BJ (cell line): ENCODE measurements around the gene PRPS1. TPM values are rescaled to one million over a fixed set of nuclear protein-coding genes. Genes with fewer than 3 reads are reported as not detected.
"Not testable (repeated sequence)": the region's sequence is repeated elsewhere in the genome, so short reads cannot be mapped to it uniquely, and the experiment has no call there.

Source experiments
- CTCF ChIA-PET: fragments of 350-600 bp; formaldehyde crosslinking; extraction: SDS; loops from one replicate; lab custom pipeline; 2021; ENCODE audit warnings: antibody characterized with exemption, inconsistent platforms; lab: Yijun Ruan, JAX
- POLR2A ChIA-PET: fragments of 300-600 bp; sonication (Branson Sonifier 250); formaldehyde crosslinking; extraction: SDS; loops from one replicate; lab custom pipeline; 2021; ENCODE audit warnings: antibody characterized with exemption; lab: Charles Lee
- DNase-seq: peaks from one replicate; pipeline ENCODE4 v3.0.0-alpha.2; 2011; ENCODE audit warnings: low read depth
- H3K27me3 ChIP-seq: 2 replicates; pipeline ENCODE4 v1.6.0; 2011; ENCODE audit warnings: low read length; ENCODE audit not compliant: control insufficient read depth, insufficient read depth
- H3K36me3 ChIP-seq: 2 replicates; pipeline ENCODE4 v1.5.1; 2011; ENCODE audit warnings: low read length; ENCODE audit not compliant: control insufficient read depth, insufficient read depth
- H3K4me3 ChIP-seq: 2 replicates; pipeline ENCODE4 v1.5.1; 2011; ENCODE audit warnings: low read depth, mild to moderate bottlenecking, control low read depth, low read length
- polyA plus RNA-seq: library from polyadenylated mRNA; depleted of rRNA; stranded (reverse); fragments of >200 nt; gene quantifications from 2 replicates; pipeline ENCODE4 v1.2.3, GENCODE V29; 2011
- TF ChIP-seq, protein P1 (sequence below): IDR thresholded peaks from 2 replicates; pipeline ENCODE4 v1.5.1; 2011; ENCODE audit warnings: low read depth, mild to moderate bottlenecking, control low read depth, inconsistent platforms, low read length, moderate library complexity; ENCODE audit not compliant: insufficient read depth

PRPS1 gene
- polyA plus RNA-seq, 1 experiment: 50.1 TPM

DNA sequence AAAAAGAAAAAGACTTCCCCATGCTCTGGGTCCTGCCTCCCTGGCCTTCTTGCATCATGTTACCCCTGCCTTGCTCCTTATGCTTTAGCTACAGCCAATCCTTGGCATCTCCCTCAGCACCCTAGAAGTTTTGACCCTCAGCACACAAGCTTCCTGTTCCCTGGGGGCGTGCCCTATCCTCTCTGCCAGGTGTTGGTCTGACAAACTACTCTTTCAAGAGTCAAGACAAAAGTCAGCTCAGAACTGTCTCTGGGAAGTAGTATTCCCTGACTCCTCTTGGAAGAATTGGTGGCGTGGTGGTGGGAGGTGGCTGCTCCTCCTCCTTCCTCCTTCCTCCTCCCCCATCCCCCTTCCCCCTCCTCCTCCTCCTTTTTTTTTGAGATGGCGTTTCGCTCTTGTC lies 41.0 kb downstream of the PRPS1 start:
- H3K4me3 ChIP-seq: no peak overlapping the region

GRCh38 chrX:107669885-107670628 lies 41.7 kb downstream of the PRPS1 start:
- ChIA-PET POLR2A (no interaction called here), CTCF (interaction anchor here (1.1 to 3.9 kb wide), 2 partner anchors 10 to 107 kb away, joined by 3 to 21 read pairs; no protein-coding TSS in a partner anchor)
- TF ChIP-seq, protein P1, sequence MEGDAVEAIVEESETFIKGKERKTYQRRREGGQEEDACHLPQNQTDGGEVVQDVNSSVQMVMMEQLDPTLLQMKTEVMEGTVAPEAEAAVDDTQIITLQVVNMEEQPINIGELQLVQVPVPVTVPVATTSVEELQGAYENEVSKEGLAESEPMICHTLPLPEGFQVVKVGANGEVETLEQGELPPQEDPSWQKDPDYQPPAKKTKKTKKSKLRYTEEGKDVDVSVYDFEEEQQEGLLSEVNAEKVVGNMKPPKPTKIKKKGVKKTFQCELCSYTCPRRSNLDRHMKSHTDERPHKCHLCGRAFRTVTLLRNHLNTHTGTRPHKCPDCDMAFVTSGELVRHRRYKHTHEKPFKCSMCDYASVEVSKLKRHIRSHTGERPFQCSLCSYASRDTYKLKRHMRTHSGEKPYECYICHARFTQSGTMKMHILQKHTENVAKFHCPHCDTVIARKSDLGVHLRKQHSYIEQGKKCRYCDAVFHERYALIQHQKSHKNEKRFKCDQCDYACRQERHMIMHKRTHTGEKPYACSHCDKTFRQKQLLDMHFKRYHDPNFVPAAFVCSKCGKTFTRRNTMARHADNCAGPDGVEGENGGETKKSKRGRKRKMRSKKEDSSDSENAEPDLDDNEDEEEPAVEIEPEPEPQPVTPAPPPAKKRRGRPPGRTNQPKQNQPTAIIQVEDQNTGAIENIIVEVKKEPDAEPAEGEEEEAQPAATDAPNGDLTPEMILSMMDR: no peak
- no peaks in the 10 kb centered on the region for H3K36me3 ChIP-seq
- no peaks in the 10 kb centered on the region for H3K27me3 ChIP-seq
- DNase-seq: no peak
- H3K4me3 ChIP-seq: no peak overlapping the region

More for the DNA sequence above, 41.0 kb downstream of the PRPS1 start:
- no peaks in the 10 kb centered on the region for H3K36me3 ChIP-seq
- no peak for DNase-seq
- TF ChIP-seq, protein P1: no peak
- ChIA-PET CTCF (interaction anchor here (1.1 to 3.9 kb wide), 2 partner anchors 9 to 108 kb away, joined by 3 to 21 read pairs; no protein-coding TSS in a partner anchor), POLR2A (no interaction called here)
- H3K27me3 ChIP-seq: no peaks in the 10 kb centered on the region

- POLR2A ChIA-PET, H3K4me3 ChIP-seq, DNase-seq, H3K27me3 ChIP-seq, H3K36me3 ChIP-seq: not testable (repeated sequence)
- CTCF ChIA-PET: interaction anchor here (0.7 to 3.9 kb wide), 3 partner anchors 11 to 33 kb away, joined by 3 to 21 read pairs (median 3); no protein-coding TSS in a partner anchor
Observed at GRCh38 chrX:107671256-107671655, 42.9 kb downstream of the PRPS1 start.

- Histone ChIP-seq H3K4me3 (no peak overlapping the region), H3K36me3 (no peaks in the 10 kb centered on the region), H3K27me3 (no peaks in the 10 kb centered on the region)
- TF ChIP-seq, protein P1: peak; percentile 65
- DNase-seq: peak; percentile 5
- POLR2A ChIA-PET: no interaction called here
- CTCF ChIA-PET: interaction anchor here (0.6 to 3.6 kb wide), 15 partner anchors 8 to 211 kb away, joined by 3 to 27 read pairs (median 4); partner anchors contain the start of genes NCBP2L and TSC22D3
Observed at GRCh38 chrX:107672955-107673378, 44.7 kb downstream of the PRPS1 start.

DNA sequence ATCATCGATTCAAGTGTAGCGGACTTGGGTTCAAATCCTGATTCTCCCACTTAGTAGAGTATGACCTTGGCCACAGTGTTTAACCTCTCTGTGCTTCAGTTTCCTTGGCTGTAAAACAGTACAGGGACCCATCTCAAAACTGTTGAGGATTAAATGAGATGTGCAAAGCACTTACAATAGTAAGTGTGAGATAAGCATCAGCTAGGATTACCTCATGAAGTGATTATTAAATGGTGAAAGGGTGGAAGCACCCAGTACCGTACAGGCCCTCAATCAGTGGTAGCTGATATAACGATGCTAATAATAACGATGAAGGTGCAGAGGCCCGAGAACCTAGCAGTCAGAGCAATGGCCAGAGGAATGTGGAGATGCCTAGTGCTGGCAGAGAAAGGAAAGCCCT lies 45.1 kb downstream of the PRPS1 start:
- DNase-seq: no peak
- TF ChIP-seq, protein P1: no peak
- Histone ChIP-seq H3K36me3 (no peaks in the 10 kb centered on the region), H3K27me3 (no peaks in the 10 kb centered on the region), H3K4me3 (no peak overlapping the region)
- ChIA-PET CTCF (interaction anchor here (0.6 to 3.6 kb wide), 14 partner anchors 9 to 211 kb away, joined by 3 to 27 read pairs (median 4); partner anchors contain the start of genes NCBP2L and TSC22D3), POLR2A (no interaction called here)
